ENCODE data around the gene GON7. TPM values are rescaled to one million over a fixed set of nuclear protein-coding genes. Genes with fewer than 3 reads are reported as not detected.
A peak's percentile ranks its signal among the peaks of the same experiment; 100 is the strongest.
"Not testable (repeated sequence)": the region's sequence is repeated elsewhere in the genome, so short reads cannot be mapped to it uniquely, and the experiment has no call there.

GON7 gene
- total RNA-seq, 1 donor from 2014 or later: 5.4 TPM

- Histone ChIP-seq H3K4me2 (ENCODE audit: low read length) (no peak overlapping the region), H3K9ac (ENCODE audit: low read length) (no peak overlapping the region), H3K36me3 (ENCODE audit: insufficient read depth, low read length) (no peaks in the 10 kb centered on the region), H3K27ac (ENCODE audit: low read depth, low read length) (no peak overlapping the region), H3K27me3 (ENCODE audit: insufficient read depth, low read length) (no peaks in the 10 kb centered on the region), H3K9me3 (ENCODE audit: insufficient read depth, low read depth, low read length) (no peaks in the 10 kb centered on the region), H3K4me3 (ENCODE audit: insufficient read depth, low read depth, low read length) (no peak overlapping the region), H2AFZ (ENCODE audit: low read depth, low read length) (no peak overlapping the region), H4K20me1 (ENCODE audit: insufficient read depth, low read length) (no peaks in the 10 kb centered on the region), H3K79me2 (ENCODE audit: insufficient read depth, low read length) (no peaks in the 10 kb centered on the region), H3K4me1 (ENCODE audit: insufficient read depth, low read length) (no peaks in the 10 kb centered on the region)
- TF ChIP-seq, protein P1, sequence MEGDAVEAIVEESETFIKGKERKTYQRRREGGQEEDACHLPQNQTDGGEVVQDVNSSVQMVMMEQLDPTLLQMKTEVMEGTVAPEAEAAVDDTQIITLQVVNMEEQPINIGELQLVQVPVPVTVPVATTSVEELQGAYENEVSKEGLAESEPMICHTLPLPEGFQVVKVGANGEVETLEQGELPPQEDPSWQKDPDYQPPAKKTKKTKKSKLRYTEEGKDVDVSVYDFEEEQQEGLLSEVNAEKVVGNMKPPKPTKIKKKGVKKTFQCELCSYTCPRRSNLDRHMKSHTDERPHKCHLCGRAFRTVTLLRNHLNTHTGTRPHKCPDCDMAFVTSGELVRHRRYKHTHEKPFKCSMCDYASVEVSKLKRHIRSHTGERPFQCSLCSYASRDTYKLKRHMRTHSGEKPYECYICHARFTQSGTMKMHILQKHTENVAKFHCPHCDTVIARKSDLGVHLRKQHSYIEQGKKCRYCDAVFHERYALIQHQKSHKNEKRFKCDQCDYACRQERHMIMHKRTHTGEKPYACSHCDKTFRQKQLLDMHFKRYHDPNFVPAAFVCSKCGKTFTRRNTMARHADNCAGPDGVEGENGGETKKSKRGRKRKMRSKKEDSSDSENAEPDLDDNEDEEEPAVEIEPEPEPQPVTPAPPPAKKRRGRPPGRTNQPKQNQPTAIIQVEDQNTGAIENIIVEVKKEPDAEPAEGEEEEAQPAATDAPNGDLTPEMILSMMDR (IDR thresholded peaks at IDR 0.05; ENCODE audit: insufficient read depth, low read depth, low read length): no peak
- TF ChIP-seq EZH2 (IDR thresholded peaks at IDR 0.05; ENCODE audit: insufficient read depth, low read length): no peak
- H3K27ac Mint-ChIP-seq (ENCODE audit: unreplicated experiment): peak overlapping the region; percentile 69
- no peak overlapping the region for H3K4me3 Mint-ChIP-seq (ENCODE audit: unreplicated experiment)
- H3K9me3 Mint-ChIP-seq (ENCODE audit: unreplicated experiment): no peaks in the 10 kb centered on the region
- DNase-seq (ENCODE audit: low read depth): no peak
- H3K4me1 Mint-ChIP-seq (ENCODE audit: low read depth, unreplicated experiment): no peaks in the 10 kb centered on the region
- no peak for FAIRE-seq
- H3K36me3 Mint-ChIP-seq (ENCODE audit: low read depth, unreplicated experiment): no peaks in the 10 kb centered on the region
- H3K27me3 Mint-ChIP-seq (ENCODE audit: low read depth, unreplicated experiment): no peaks in the 10 kb centered on the region
Measured at GRCh38 chr14:93163564-93163963, 43.3 kb downstream of the GON7 start.

DNA sequence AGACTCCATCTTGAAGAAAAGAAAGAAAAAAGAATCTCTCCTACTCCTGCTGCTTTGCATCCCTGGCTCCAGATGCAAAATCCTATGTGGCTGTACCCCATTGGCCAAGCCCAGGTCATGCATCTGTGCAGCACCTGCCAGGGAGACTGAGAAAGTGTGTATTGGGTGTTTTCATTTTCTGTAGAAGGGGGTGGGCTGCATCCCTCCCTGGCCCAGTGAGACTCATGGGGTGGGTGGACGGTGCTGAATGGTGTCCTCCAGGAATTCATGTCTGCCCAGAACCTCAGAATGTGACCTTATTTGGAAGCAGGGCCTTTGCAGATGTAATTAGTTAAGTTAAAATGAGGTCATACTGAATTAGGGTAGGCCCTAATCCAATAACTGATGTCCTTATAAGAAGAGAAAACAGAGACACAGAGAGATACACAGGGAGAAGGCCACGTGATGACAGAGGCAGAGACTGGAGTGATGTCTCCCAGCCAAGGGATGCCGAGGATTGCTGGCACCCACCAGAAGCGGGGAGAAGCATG lies 45.4 kb downstream of the GON7 start:
- peaks cover 2% of the 10 kb centered on the region for H3K27me3 Mint-ChIP-seq (ENCODE audit: low read depth, unreplicated experiment)
- FAIRE-seq (no peak), DNase-seq (ENCODE audit: low read depth) (no peak)
- H3K27me3 ChIP-seq (ENCODE audit: insufficient read depth, low read length): no peaks in the 10 kb centered on the region
- H3K9ac ChIP-seq (ENCODE audit: low read length): no peak overlapping the region
- H3K36me3 Mint-ChIP-seq (ENCODE audit: low read depth, unreplicated experiment): no peaks in the 10 kb centered on the region
- no peaks in the 10 kb centered on the region for H3K79me2 ChIP-seq (ENCODE audit: insufficient read depth, low read length)
- no peak for TF ChIP-seq EZH2 (IDR thresholded peaks at IDR 0.05; ENCODE audit: insufficient read depth, low read length)
- TF ChIP-seq, protein P1 (IDR thresholded peaks at IDR 0.05; ENCODE audit: insufficient read depth, low read depth, low read length): no peak
- H3K4me3 Mint-ChIP-seq (ENCODE audit: unreplicated experiment): no peak overlapping the region
- no peak overlapping the region for H3K4me3 ChIP-seq (ENCODE audit: insufficient read depth, low read depth, low read length)
- H3K4me2 ChIP-seq (ENCODE audit: low read length): no peak overlapping the region
- no peaks in the 10 kb centered on the region for H3K9me3 Mint-ChIP-seq (ENCODE audit: unreplicated experiment)
- no peaks in the 10 kb centered on the region for H3K4me1 Mint-ChIP-seq (ENCODE audit: low read depth, unreplicated experiment)
- H3K4me1 ChIP-seq (ENCODE audit: insufficient read depth, low read length): no peaks in the 10 kb centered on the region
- no peak overlapping the region for H2AFZ ChIP-seq (ENCODE audit: low read depth, low read length)
- no peak overlapping the region for H3K27ac ChIP-seq (ENCODE audit: low read depth, low read length)
- no peaks in the 10 kb centered on the region for H3K9me3 ChIP-seq (ENCODE audit: insufficient read depth, low read depth, low read length)
- H3K36me3 ChIP-seq (ENCODE audit: insufficient read depth, low read length): no peaks in the 10 kb centered on the region
- no peaks in the 10 kb centered on the region for H4K20me1 ChIP-seq (ENCODE audit: insufficient read depth, low read length)
- H3K27ac Mint-ChIP-seq (ENCODE audit: unreplicated experiment): no peak overlapping the region

- DNase-seq (ENCODE audit: low read depth): no peak
- Histone ChIP-seq H3K4me2 (ENCODE audit: low read length) (no peak overlapping the region), H3K9me3 (ENCODE audit: insufficient read depth, low read depth, low read length) (no peaks in the 10 kb centered on the region), H3K9ac (ENCODE audit: low read length) (no peak overlapping the region), H3K79me2 (ENCODE audit: insufficient read depth, low read length) (no peaks in the 10 kb centered on the region), H4K20me1 (ENCODE audit: insufficient read depth, low read length) (no peaks in the 10 kb centered on the region), H3K36me3 (ENCODE audit: insufficient read depth, low read length) (no peaks in the 10 kb centered on the region), H3K27ac (ENCODE audit: low read depth, low read length) (no peak overlapping the region), H2AFZ (ENCODE audit: low read depth, low read length) (no peak overlapping the region), H3K27me3 (ENCODE audit: insufficient read depth, low read length) (no peaks in the 10 kb centered on the region), H3K4me1 (ENCODE audit: insufficient read depth, low read length) (no peaks in the 10 kb centered on the region), H3K4me3 (ENCODE audit: insufficient read depth, low read depth, low read length) (no peak overlapping the region)
- FAIRE-seq: no peak
- TF ChIP-seq, protein P1 (IDR thresholded peaks at IDR 0.05; ENCODE audit: insufficient read depth, low read depth, low read length): peak; percentile 9
- no peak for TF ChIP-seq EZH2 (IDR thresholded peaks at IDR 0.05; ENCODE audit: insufficient read depth, low read length)
- no peak overlapping the region for H3K4me3 Mint-ChIP-seq (ENCODE audit: unreplicated experiment)
- no peaks in the 10 kb centered on the region for H3K4me1 Mint-ChIP-seq (ENCODE audit: low read depth, unreplicated experiment)
- no peaks in the 10 kb centered on the region for H3K36me3 Mint-ChIP-seq (ENCODE audit: low read depth, unreplicated experiment)
- no peak overlapping the region for H3K27ac Mint-ChIP-seq (ENCODE audit: unreplicated experiment)
- H3K27me3 Mint-ChIP-seq (ENCODE audit: low read depth, unreplicated experiment): peaks cover 2% of the 10 kb centered on the region
- no peaks in the 10 kb centered on the region for H3K9me3 Mint-ChIP-seq (ENCODE audit: unreplicated experiment)
Measured at GRCh38 chr14:93160353-93160801, 46.5 kb downstream of the GON7 start.

GRCh38 chr14:93159625-93160352 lies 47.1 kb downstream of the GON7 start:
- H4K20me1 ChIP-seq (ENCODE audit: insufficient read depth, low read length); H3K27me3 Mint-ChIP-seq (ENCODE audit: low read depth, unreplicated experiment); H3K4me3 ChIP-seq (ENCODE audit: insufficient read depth, low read depth, low read length); H3K4me3 Mint-ChIP-seq (ENCODE audit: unreplicated experiment); H3K27me3 ChIP-seq (ENCODE audit: insufficient read depth, low read length); DNase-seq (ENCODE audit: low read depth); H3K9ac ChIP-seq (ENCODE audit: low read length); H3K4me2 ChIP-seq (ENCODE audit: low read length); H3K4me1 Mint-ChIP-seq (ENCODE audit: low read depth, unreplicated experiment); H3K4me1 ChIP-seq (ENCODE audit: insufficient read depth, low read length); H3K9me3 ChIP-seq (ENCODE audit: insufficient read depth, low read depth, low read length); H3K9me3 Mint-ChIP-seq (ENCODE audit: unreplicated experiment); H3K36me3 ChIP-seq (ENCODE audit: insufficient read depth, low read length); H3K27ac ChIP-seq (ENCODE audit: low read depth, low read length); H3K36me3 Mint-ChIP-seq (ENCODE audit: low read depth, unreplicated experiment); H2AFZ ChIP-seq (ENCODE audit: low read depth, low read length); FAIRE-seq; H3K27ac Mint-ChIP-seq (ENCODE audit: unreplicated experiment); H3K79me2 ChIP-seq (ENCODE audit: insufficient read depth, low read length): not testable (repeated sequence)

All from astrocyte (in vitro differentiated cells and primary cell).